ENCODE results near the gene XRN2.

GRCh38 chr20:21433329-21433890 lies 130.3 kb downstream of the XRN2 start:
- TF ChIP-seq CTCF (IDR thresholded peaks at IDR 0.05; ENCODE audit: low read depth, low read length) (no peak), EZH2phosphoT487 (IDR thresholded peaks at IDR 0.05; ENCODE audit: low read depth) (no peak)

Measured in OCI-LY3 (cell line).